Peyer's patch (tissue), 4 donors: Measurements from ENCODE around the gene SYPL2. TPM values are rescaled to one million over a fixed set of nuclear protein-coding genes. Genes with fewer than 3 reads are reported as not detected.

ENCODE experiments used
- DNase-seq, 3 donors: peaks; one replicate each; pipeline ENCODE4 v3.0.0-alpha.2; 2017 to 2019
- H3K27ac ChIP-seq, 4 donors: fragments of 200-600 bp; sonication (generic); one replicate each; pipeline ENCODE4 v1.5.1; 2016 to 2019
- H3K27me3 ChIP-seq, 2 donors: fragments of 200-600 bp; sonication (generic); one replicate each; pipeline ENCODE4 v1.5.1; 2019
- H3K36me3 ChIP-seq, 3 donors: fragments of 200-600 bp; sonication (generic); one replicate each; pipeline ENCODE4 v1.5.1; 2016 to 2019
- H3K4me1 ChIP-seq, 4 donors: fragments of 200-600 bp; sonication (generic); one replicate each; pipeline ENCODE4 v1.5.1; 2016 to 2019
- H3K4me3 ChIP-seq, 4 donors: fragments of 200-600 bp; sonication (generic); 1 replicate in 3 of 4; 2 replicates in 1 of 4; pipeline ENCODE4 v1.5.1; 2016 to 2019; ENCODE audit warnings: mild to moderate bottlenecking in 1 of 4
- H3K9me3 ChIP-seq, 4 donors: fragments of 200-600 bp; sonication (generic); one replicate each; pipeline ENCODE4 v1.5.1; 2016 to 2019; ENCODE audit warnings: mild to moderate bottlenecking in 1 of 4
- POLR2A ChIP-seq, 2 donors: fragments of 450-650 bp; IDR thresholded peaks; one replicate each; pipeline ENCODE4 v1.5.1; 2017; ENCODE audit warnings: antibody characterized with exemption in 2 of 2, mild to moderate bottlenecking in 2 of 2, moderate library complexity in 2 of 2
- total RNA-seq, 4 donors: library from RNA; depleted of rRNA; stranded (reverse); fragments of >200 nt; gene quantifications; one replicate each; pipeline ENCODE4 v1.1.0, GENCODE V29; 2016
- TF ChIP-seq, protein P1 (sequence below), 6 experiments: fragments of 450-650 bp in 4 of 6; fragments of 200-600 bp in 2 of 6; sonication (generic) in 1 of 6; IDR thresholded peaks; one replicate each; pipeline ENCODE4 v1.5.1; 2017 to 2019; ENCODE audit warnings: antibody characterized with exemption in 6 of 6, mild to moderate bottlenecking in 3 of 6, moderate library complexity in 1 of 6

SYPL2 gene
- under 1 TPM in 1 of 4 donors, not detected in 3; 0.67 TPM for total RNA-seq

DNA sequence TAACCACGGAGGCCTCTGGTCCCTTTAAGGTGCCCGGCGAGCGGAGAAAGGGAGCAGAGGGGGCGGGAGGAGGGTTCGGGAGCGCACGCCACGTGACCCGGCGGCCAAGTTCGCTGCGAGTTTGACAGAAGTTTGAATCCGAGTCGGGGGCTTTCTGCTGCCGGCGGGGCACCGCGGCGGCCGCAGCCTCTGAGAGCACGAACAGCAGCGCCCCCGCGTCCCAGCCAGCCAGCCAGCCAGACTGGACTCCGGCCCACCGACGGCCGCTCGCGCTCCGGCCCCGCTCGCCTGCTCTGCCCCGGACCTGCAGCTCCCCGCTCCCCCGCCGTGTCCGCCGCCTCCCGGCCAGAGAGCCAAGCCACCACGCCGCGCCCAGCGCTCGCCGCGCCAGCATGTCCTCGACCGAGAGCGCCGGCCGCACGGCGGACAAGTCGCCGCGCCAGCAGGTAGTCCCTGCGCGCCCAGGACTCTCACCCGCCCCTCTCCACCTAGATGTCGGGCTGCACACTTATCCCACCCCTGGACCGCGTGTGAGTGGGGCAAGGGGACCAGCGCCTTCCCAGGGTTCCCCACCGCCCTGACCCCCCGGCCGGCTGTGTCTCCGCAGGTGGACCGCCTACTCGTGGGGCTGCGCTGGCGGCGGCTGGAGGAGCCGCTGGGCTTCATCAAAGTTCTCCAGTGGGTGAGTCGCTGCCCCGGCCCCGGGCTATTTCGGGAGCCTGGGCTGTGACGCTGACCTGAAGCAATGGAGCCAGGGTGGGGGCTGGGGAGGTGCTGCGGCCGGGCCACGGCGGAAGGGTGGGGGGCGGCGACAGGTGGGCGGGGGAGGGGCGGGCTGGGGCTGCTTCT lies at the start of gene SYPL2:
Gene SYPL2, plus strand, starts transcription at position 95 of the 849 bp plus-strand sequence. Its CDS starts 298 bp downstream, at position 393.
- DNase-seq: no peak
- H3K36me3 ChIP-seq: no peaks in the 10 kb centered on the region
- TF ChIP-seq, protein P1, sequence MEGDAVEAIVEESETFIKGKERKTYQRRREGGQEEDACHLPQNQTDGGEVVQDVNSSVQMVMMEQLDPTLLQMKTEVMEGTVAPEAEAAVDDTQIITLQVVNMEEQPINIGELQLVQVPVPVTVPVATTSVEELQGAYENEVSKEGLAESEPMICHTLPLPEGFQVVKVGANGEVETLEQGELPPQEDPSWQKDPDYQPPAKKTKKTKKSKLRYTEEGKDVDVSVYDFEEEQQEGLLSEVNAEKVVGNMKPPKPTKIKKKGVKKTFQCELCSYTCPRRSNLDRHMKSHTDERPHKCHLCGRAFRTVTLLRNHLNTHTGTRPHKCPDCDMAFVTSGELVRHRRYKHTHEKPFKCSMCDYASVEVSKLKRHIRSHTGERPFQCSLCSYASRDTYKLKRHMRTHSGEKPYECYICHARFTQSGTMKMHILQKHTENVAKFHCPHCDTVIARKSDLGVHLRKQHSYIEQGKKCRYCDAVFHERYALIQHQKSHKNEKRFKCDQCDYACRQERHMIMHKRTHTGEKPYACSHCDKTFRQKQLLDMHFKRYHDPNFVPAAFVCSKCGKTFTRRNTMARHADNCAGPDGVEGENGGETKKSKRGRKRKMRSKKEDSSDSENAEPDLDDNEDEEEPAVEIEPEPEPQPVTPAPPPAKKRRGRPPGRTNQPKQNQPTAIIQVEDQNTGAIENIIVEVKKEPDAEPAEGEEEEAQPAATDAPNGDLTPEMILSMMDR (IDR thresholded peaks at IDR 0.05): no peak
- no peak for TF ChIP-seq POLR2A (IDR thresholded peaks at IDR 0.05)
- peak within 1 kb of the TSS in 3 of 4 donors; percentile 24 to 55 (median 31) for H3K27ac ChIP-seq
- peak within 1 kb of the TSS; percentile 35 to 66 (median 56) for H3K4me3 ChIP-seq
- peaks cover 0 to 14% (median 6%) of the 10 kb centered on the region in 4 donors for H3K4me1 ChIP-seq
- peaks cover 0 to 6% of the 10 kb centered on the region in 2 donors for H3K27me3 ChIP-seq
- H3K9me3 ChIP-seq: no peaks in the 10 kb centered on the region

DNA sequence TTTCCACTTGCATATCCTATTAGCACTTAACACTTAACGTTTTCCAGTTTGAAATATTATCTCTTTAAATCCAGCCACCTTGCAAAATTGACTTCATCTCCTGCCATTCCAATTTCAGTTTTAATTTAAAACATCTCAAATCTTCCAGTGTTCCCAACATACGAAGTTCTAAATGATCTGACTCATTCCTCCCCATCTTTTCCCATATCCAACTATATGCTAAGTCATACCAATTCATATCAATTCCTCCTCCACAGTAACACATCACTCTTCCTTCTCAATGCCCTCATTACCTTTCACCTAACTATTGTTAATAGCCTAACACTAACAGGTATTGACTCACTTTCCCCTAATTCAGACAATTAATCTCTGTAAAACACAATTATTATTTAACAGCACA lies 42.8 kb upstream of the SYPL2 start:
- no peak overlapping the region for H3K27ac ChIP-seq

DNA sequence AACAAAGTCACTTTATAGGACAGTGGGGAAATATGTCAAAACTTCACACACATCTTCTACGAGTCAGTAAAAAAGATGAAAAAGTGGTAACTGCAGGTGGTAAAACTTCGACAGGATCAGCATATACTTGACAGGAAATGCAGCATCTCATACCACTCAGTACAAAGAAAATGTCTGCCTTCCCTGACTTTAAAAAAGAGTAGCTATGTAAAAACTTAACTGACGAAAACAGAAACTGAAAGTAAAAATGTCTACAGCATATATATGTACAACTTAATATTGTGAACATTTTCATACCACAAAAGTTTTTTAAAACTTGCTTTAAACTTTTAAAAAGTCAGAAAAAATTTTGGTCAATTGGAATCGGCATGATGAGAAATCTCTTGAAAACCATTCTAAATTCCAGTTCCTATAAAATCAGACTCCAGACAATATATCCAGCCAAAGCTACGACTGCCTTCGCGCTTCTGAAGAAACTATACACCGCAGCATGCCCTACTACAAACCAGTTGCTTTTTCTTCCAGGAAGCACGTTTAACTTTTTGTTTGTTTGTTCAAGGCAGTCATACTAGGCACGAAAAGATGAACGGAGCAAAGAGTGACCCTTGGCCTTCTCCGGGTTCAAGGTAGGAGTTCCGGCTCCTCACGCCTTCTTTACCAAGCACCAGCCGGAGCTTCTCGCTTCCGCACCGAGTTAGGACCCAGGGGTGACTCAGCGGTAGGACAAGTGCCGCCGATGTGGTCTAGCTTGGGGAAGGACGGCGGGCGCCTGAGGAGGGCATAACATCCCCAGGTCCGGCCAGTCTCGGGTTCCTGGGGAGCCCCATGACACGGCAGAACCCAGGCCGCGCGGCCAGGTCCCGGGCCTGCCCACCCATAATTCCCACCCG lies 40.7 kb upstream of the SYPL2 start:
- H3K4me3 ChIP-seq: peak overlapping the region; percentile 53 to 91 (median 86)
- no peaks in the 10 kb centered on the region for H3K27me3 ChIP-seq
- H3K4me1 ChIP-seq: peaks cover 0 to 25% (median 9%) of the 10 kb centered on the region in 4 donors
- TF ChIP-seq, protein P1 (IDR thresholded peaks at IDR 0.05): no peak
- TF ChIP-seq POLR2A (IDR thresholded peaks at IDR 0.05): no peak
- peaks cover 0 to 15% (median 0%) of the 10 kb centered on the region in 3 donors for H3K36me3 ChIP-seq
- DNase-seq: peak in 2 of 3 donors; percentile 50 to 79
- no peaks in the 10 kb centered on the region for H3K9me3 ChIP-seq
- peak overlapping the region; percentile 76 to 96 (median 89) for H3K27ac ChIP-seq

More for the DNA sequence above, 42.8 kb upstream of the SYPL2 start:
- Histone ChIP-seq H3K4me1 (peaks cover 0 to 25% (median 9%) of the 10 kb centered on the region in 4 donors), H3K27me3 (no peaks in the 10 kb centered on the region), H3K4me3 (no peak overlapping the region), H3K9me3 (no peaks in the 10 kb centered on the region), H3K36me3 (peaks cover 0 to 36% (median 0%) of the 10 kb centered on the region in 3 donors)
- TF ChIP-seq, protein P1 (IDR thresholded peaks at IDR 0.05): no peak
- TF ChIP-seq POLR2A (IDR thresholded peaks at IDR 0.05): no peak
- no peak for DNase-seq

DNA sequence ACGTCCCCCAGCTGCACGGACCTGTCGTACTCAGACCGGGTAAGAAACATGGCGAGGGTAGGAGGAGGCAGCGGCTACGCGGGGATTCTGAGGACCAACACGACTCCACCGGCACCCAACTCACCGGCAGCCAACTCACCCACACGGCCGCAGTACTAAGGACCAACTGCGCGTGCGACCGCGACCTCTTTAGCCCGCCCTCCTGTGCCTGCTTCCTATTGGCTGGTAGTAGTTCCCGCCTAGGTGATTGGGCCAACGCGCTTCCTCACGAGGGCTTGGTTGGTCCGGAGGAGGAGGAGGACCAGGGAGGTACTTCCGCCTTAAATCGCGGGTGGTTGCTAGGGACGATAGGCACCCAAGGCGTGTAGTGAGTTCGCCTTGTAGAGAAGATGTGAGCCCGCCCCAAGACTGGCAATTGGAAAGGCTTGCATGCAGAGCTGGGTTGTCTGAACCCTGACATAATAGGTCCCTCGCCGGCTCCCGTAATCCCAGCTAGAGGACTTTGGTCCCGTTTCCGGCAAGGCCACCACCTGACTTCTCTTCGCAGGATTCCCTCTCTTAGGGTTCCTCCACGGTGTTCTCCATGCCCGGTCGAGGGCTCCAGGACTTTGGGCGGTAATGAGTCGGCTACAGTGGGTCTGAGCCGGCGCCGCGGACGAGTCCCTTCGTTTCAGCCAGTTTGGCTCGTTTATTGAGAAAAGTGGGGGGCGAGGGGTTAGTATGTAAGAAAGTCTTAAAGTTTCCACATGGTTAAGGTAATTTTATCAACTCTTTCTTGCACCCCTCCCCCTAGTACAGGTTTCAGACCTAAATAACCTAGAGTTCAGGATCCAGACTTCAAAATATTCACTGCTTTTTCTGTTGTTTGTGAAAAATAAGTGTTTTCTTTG lies 39.8 kb upstream of the SYPL2 start, which contains the start of gene PSMA5:
Gene PSMA5, minus strand, starts transcription at position 168 of the 890 bp plus-strand sequence. Its CDS starts 118 bp downstream, at position 50.
- peak within 1 kb of the TSS; percentile 53 to 91 (median 86) for H3K4me3 ChIP-seq
- H3K9me3 ChIP-seq: no peaks in the 10 kb centered on the region
- DNase-seq: peak; percentile 96 to 99 (median 96)
- H3K4me1 ChIP-seq: peaks cover 0 to 25% (median 9%) of the 10 kb centered on the region in 4 donors
- H3K27ac ChIP-seq: peak within 1 kb of the TSS; percentile 76 to 96 (median 89)
- TF ChIP-seq POLR2A (IDR thresholded peaks at IDR 0.05): peak; percentile 83 to 88
- TF ChIP-seq, protein P1 (IDR thresholded peaks at IDR 0.05): no peak
- H3K36me3 ChIP-seq: peaks cover 0 to 6% (median 0%) of the 10 kb centered on the region in 3 donors
- no peaks in the 10 kb centered on the region for H3K27me3 ChIP-seq
